Activated CD8-positive, alpha-beta T cell treated with anti-CD3 and anti-CD28 coated beads for 36 hours (primary cell): ENCODE results near the gene DDO. TPM values are rescaled to one million over a fixed set of nuclear protein-coding genes. Genes with fewer than 3 reads are reported as not detected.

Source experiments
- ATAC-seq: fragments of 200-7000 bp; cut with Tn5 transposase; one replicate; pipeline ENCODE4 v1.10.0; 2021; ENCODE audit warnings: mild to moderate bottlenecking, moderate library complexity
- CTCF ChIA-PET: fragments of 350-600 bp; sonication (Branson Sonifier 250); formaldehyde crosslinking; loops from one replicate; lab custom pipeline; 2021; ENCODE audit warnings: antibody characterized with exemption; lab: Charles Lee
- POLR2A ChIA-PET: fragments of 350-600 bp; sonication (Branson Sonifier 250); formaldehyde crosslinking; loops from one replicate; lab custom pipeline; 2021; ENCODE audit warnings: antibody characterized with exemption; lab: Charles Lee
- DNase-seq: peaks from one replicate; pipeline ENCODE4 v3.0.0-alpha.2; 2020
- H3K27ac Mint-ChIP-seq: one replicate; pipeline ENCODE4 v1.8.0; 2021; ENCODE audit warnings: mild to moderate bottlenecking, mixed read lengths
- H3K27me3 Mint-ChIP-seq: one replicate; pipeline ENCODE4 v1.8.0; 2021; ENCODE audit warnings: mixed read lengths
- H3K36me3 Mint-ChIP-seq: one replicate; pipeline ENCODE4 v1.8.0; 2021; ENCODE audit warnings: low read depth, mixed read lengths
- H3K4me1 Mint-ChIP-seq: one replicate; pipeline ENCODE4 v1.8.0; 2021; ENCODE audit warnings: low read depth, mixed read lengths
- H3K4me3 Mint-ChIP-seq: one replicate; pipeline ENCODE4 v1.8.0; 2021; ENCODE audit warnings: mild to moderate bottlenecking, moderate library complexity, mixed read lengths
- H3K9me3 Mint-ChIP-seq: one replicate; pipeline ENCODE4 v1.8.0; 2021; ENCODE audit warnings: mixed read lengths
- intact Hi-C: fragments of 100-400 bp; cut with micrococcal nuclease; formaldehyde crosslinking; loops from one replicate; pipeline ENCODE4 v1.10.0; 2022
- total RNA-seq, 2 experiments: library from RNA; stranded (reverse); gene quantifications; one replicate each; pipeline ENCODE4 v1.2.3, GENCODE V29; 2021
- TF ChIP-seq, protein P1 (sequence below): fragments of 200-600 bp; IDR thresholded peaks from one replicate; pipeline ENCODE4 v1.8.0; 2022; ENCODE audit warnings: antibody characterized with exemption, mild to moderate bottlenecking

DDO gene
- total RNA-seq, 2 experiments from 2014 or later: not detected

DNA sequence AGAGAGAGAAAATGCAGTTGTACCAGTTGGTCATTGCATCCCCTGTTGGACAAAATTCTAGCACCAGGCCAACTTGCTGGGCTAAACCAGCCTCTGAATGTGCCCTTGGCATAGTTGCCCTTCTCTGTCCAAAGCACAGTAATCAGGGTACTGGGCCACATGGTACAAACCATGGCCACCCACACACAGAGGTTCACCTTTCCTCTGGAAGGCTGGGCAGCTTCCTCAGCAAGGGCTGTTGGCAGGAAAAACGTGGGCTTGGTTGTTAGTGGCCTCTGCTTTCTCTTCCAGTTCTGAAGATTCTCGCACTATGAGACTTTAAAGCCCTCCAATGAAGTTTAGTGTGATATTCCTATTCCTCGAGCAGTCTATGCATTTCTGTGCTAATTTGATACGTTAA, 706 bp downstream of the DDO start:
- H3K36me3 Mint-ChIP-seq: no peaks in the 10 kb centered on the region
- H3K27ac Mint-ChIP-seq: no peak overlapping the region
- DNase-seq (no peak), ATAC-seq (no peak)
- H3K27me3 Mint-ChIP-seq: peaks cover 2% of the 10 kb centered on the region
- H3K9me3 Mint-ChIP-seq: no peaks in the 10 kb centered on the region
- TF ChIP-seq, protein P1, sequence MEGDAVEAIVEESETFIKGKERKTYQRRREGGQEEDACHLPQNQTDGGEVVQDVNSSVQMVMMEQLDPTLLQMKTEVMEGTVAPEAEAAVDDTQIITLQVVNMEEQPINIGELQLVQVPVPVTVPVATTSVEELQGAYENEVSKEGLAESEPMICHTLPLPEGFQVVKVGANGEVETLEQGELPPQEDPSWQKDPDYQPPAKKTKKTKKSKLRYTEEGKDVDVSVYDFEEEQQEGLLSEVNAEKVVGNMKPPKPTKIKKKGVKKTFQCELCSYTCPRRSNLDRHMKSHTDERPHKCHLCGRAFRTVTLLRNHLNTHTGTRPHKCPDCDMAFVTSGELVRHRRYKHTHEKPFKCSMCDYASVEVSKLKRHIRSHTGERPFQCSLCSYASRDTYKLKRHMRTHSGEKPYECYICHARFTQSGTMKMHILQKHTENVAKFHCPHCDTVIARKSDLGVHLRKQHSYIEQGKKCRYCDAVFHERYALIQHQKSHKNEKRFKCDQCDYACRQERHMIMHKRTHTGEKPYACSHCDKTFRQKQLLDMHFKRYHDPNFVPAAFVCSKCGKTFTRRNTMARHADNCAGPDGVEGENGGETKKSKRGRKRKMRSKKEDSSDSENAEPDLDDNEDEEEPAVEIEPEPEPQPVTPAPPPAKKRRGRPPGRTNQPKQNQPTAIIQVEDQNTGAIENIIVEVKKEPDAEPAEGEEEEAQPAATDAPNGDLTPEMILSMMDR: no peak
- H3K4me1 Mint-ChIP-seq: no peaks in the 10 kb centered on the region
- CTCF ChIA-PET: interaction anchor here (0.6 kb wide), 1 partner anchor 414 kb away, joined by 3 read pairs; no protein-coding TSS in a partner anchor
- intact Hi-C loops: no loop called here
- H3K4me3 Mint-ChIP-seq: no peak overlapping the region
- POLR2A ChIA-PET: no interaction called here

DNA sequence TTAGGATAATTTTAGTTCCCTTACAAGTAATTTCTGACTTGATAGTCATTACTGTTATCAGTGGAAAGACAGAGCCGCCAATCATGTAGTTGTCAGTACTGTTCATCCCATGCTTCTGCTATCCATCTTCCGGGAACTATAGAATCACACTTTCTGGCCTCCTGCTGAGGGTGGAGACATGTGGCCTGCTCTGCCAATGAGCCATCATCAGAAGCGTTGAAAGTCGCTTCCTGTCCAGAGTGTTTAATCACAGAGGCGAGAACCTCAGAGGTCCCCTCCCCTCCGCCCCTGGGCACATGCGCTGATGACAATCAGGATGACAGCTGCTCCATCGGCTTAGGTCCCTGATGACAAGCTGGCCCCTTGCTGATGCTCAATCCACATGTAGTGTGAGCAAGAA, 3.0 kb downstream of the DDO start:
- CTCF ChIA-PET: no interaction called here
- Mint-ChIP-seq H3K27ac (no peak overlapping the region), H3K4me3 (no peak overlapping the region), H3K4me1 (no peaks in the 10 kb centered on the region), H3K27me3 (peaks cover 2% of the 10 kb centered on the region), H3K9me3 (no peaks in the 10 kb centered on the region), H3K36me3 (no peaks in the 10 kb centered on the region)
- POLR2A ChIA-PET: no interaction called here
- intact Hi-C loops: no loop called here
- DNase-seq: no peak
- TF ChIP-seq, protein P1: no peak
- ATAC-seq: no peak

- CTCF ChIA-PET: no interaction called here
- DNase-seq (no peak), ATAC-seq (no peak)
- Mint-ChIP-seq H3K27me3 (peaks cover 2% of the 10 kb centered on the region), H3K4me3 (no peak overlapping the region), H3K9me3 (no peaks in the 10 kb centered on the region), H3K27ac (no peak overlapping the region), H3K36me3 (no peaks in the 10 kb centered on the region), H3K4me1 (no peaks in the 10 kb centered on the region)
- POLR2A ChIA-PET: no interaction called here
- intact Hi-C loops: no loop called here
- TF ChIP-seq, protein P1: no peak
These were observed 4.9 kb downstream of the DDO start for GRCh38 chr6:110410511-110410910.

- Mint-ChIP-seq H3K4me3 (no peak overlapping the region), H3K36me3 (no peaks in the 10 kb centered on the region), H3K27me3 (peaks cover 2% of the 10 kb centered on the region), H3K9me3 (no peaks in the 10 kb centered on the region), H3K4me1 (no peaks in the 10 kb centered on the region), H3K27ac (no peak overlapping the region)
- intact Hi-C loops: no loop called here
- DNase-seq (no peak), ATAC-seq (no peak)
- TF ChIP-seq, protein P1: no peak
- POLR2A ChIA-PET: no interaction called here
- CTCF ChIA-PET: interaction anchor here (0.8 kb wide), 1 partner anchor 19 kb away, joined by 3 read pairs; no protein-coding TSS in a partner anchor
These were observed 5.6 kb downstream of the DDO start for GRCh38 chr6:110409794-110410193.

DNA sequence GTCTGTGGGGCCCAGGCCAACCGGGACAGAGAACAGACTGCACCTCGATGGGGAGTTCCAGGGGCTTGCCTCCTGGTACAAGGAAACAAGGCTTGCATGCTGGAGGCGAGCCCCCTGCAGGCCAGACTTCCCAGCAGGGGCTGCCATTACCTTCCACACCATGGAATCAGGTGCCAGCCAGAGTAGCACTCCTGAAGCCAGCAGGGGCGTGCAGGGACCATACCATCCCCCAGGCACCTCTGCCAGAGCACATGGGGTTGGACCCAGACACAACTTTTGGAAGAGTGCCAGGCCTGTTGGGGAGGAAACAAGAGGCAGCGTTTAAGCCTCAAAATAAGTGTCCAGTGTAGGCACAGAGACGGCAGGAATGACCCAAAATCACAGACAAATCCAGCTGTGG, 6.5 kb downstream of the DDO start:
- ATAC-seq (no peak), DNase-seq (no peak)
- H3K9me3 Mint-ChIP-seq: no peaks in the 10 kb centered on the region
- H3K27me3 Mint-ChIP-seq: peaks cover 2% of the 10 kb centered on the region
- no peak overlapping the region for H3K27ac Mint-ChIP-seq
- TF ChIP-seq, protein P1: no peak
- no peaks in the 10 kb centered on the region for H3K4me1 Mint-ChIP-seq
- CTCF ChIA-PET: no interaction called here
- H3K36me3 Mint-ChIP-seq: no peaks in the 10 kb centered on the region
- H3K4me3 Mint-ChIP-seq: no peak overlapping the region
- POLR2A ChIA-PET: no interaction called here
- intact Hi-C loops: no loop called here
